Measurements from ENCODE around the gene GRIN2B.

The GRIN2B gene

GRCh38 chr12:13959131-13959723, 22.2 kb downstream of the GRIN2B start:
- in situ Hi-C loops (cut with HindIII; ENCODE audit: low sequenced_read_pairs), result no loop called here

DNA sequence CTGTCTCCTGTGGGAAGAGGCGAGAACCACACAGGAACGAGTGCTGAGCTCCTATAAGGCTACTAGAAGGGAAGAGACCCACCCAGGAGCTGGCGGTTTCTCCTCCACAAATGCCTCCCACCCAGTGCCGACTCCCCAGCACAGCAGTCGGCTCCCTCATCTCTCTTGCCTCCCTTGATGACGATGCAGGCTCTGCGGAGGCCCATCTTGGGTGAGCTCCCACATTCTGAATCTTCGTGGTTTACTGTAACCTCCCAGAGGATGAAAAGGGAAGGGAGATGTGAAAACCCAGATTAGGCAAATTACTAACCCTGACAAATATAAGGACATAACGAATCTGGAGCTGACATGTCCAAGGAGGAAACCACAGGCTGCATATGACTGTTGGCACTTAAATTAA, 23.8 kb downstream of the GRIN2B start:
- in situ Hi-C loops (cut with HindIII; ENCODE audit: low sequenced_read_pairs), result no loop called here

- in situ Hi-C loops (cut with HindIII; ENCODE audit: low sequenced_read_pairs), result no loop called here
These were observed 25.3 kb downstream of the GRIN2B start for GRCh38 chr12:13956060-13956590.

DNA sequence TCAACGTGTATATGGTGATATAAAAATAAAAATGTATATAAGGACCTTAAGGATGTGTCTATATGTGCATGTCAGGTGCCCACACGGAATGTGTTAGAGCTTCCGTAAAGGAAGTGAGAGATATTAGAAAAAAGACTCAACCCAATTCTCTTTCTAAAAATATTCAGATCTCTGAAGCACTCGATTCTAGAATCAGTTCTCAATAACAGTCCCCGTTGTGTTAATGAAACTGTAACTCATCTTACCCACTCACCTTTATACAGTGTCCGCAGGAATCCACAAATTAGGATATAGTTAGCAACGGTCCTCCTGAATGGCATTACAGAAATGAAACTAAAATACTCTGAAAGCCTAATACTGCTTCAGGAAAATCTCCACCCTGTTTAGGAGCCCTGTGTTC, 29.3 kb downstream of the GRIN2B start:
- in situ Hi-C loops (cut with HindIII; ENCODE audit: low sequenced_read_pairs), result no loop called here

GRCh38 chr12:13950502-13950901, 30.9 kb downstream of the GRIN2B start:
- in situ Hi-C loops (cut with HindIII; ENCODE audit: low sequenced_read_pairs), result no loop called here

DNA sequence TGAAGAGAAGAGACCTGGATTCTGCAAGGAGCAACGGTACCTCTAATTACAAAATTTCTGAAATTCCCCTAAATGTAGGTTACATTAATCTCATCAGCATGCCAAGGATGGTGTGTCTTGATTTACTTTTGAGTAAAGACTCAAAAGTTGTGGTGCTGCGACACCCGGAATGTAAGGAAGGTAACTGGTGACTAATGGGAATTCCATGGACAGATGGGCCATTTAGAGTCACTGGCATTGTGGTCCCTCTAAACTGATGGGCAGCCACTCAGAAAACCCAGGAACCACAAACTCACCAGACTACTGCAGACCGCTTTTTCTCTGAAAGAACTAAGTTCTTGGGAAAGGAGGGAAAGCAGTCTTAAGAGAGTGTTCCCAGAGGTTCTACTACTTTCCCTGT, 32.8 kb downstream of the GRIN2B start:
- in situ Hi-C loops (cut with HindIII; ENCODE audit: low sequenced_read_pairs), result no loop called here

- in situ Hi-C loops (cut with HindIII; ENCODE audit: low sequenced_read_pairs), result no loop called here
These were observed 34.0 kb downstream of the GRIN2B start for GRCh38 chr12:13947276-13947946.

- in situ Hi-C loops (cut with HindIII; ENCODE audit: low sequenced_read_pairs), result no loop called here
These were observed 35.8 kb downstream of the GRIN2B start for GRCh38 chr12:13945641-13946040.

DNA sequence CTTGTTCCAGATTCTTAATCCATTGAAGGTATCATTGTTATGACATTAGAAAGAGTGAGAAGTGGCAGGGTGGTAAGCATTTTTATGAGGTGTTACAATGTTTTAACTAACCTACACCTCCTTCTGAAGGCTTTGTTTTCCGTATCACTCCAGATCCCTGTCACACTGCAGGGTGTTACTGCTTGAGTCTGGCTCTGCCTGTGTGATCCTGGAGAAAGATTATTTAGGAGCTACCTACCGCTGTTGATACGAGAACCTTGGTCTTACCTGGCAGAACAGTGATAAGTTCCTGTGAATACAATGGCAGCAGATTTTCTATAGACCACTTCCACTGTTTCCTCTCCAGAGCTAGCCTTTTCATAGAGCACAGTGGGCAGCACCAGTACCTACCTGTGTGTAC, 36.2 kb downstream of the GRIN2B start:
- in situ Hi-C loops (cut with HindIII; ENCODE audit: low sequenced_read_pairs), result no loop called here

DNA sequence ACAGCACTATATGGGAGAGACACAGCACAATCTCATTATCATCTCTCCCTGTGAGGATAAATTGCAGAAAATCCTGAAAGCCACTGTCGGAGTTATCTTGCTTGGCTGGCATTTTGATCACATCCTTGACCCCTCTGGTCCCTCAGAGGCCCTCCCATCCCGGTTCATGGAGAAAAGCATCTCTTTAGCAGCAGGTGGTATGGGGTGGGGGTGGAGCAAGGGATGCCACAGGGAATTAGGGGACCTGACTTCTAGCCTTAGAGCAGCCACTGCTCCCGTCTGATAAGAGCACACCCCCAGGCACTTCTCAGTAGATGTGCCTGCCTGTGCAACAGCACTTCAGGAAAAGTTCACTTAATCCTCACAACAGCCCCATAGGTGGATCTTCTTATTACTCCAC, 38.6 kb downstream of the GRIN2B start:
- in situ Hi-C loops (cut with HindIII; ENCODE audit: low sequenced_read_pairs), result loop anchor here (5.0 kb wide), 1 partner anchor 56 kb away; no protein-coding TSS in a partner anchor

DNA sequence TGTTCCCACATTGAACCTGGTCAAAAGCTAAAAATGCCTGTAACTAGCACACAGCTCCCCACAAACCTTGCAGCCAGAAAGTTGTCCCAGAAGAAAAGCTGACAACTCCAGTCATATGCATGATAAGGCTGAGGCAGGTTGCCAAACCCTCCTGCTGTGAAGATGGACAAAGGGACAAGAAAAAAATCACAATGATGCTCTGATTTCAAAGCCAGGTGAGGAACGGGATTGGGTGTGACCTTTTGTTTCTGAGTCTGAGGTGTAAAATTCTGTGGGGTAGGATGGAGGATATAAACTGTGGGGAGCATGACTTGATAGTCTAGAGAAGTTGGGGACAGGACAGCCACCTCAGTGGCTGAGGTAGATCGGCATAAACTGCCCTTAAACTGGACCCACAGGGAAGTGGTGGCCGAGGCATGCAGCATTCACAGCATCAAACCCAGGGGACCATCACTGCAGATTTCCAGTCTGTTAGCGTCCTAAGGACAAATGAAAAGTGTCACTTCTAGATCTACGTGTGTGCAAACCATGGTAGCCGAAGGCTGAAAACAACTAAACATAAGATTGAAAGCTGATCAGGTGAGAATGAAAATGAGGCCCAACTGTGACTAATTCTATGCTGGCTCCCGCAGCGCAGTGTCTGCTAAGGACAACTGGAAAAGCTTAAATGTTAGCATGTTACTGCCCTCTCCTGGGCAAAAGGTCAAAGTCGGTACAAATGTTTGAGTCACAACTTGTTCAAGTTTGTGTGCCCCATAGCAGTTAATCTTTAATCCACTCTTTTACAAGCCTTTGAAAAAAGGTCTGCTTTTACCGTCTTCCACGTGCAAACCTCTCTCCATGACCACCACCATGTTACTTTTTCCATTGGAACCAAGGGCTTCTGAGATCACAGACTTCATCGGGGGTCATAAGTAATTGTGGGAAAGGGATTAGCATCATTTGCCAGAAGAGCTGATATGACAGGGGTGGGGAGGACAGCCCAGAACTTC, 39.8 kb downstream of the GRIN2B start:
- in situ Hi-C loops (cut with HindIII; ENCODE audit: low sequenced_read_pairs), result loop anchor here (5.0 kb wide), 1 partner anchor 54 kb away; no protein-coding TSS in a partner anchor

DNA sequence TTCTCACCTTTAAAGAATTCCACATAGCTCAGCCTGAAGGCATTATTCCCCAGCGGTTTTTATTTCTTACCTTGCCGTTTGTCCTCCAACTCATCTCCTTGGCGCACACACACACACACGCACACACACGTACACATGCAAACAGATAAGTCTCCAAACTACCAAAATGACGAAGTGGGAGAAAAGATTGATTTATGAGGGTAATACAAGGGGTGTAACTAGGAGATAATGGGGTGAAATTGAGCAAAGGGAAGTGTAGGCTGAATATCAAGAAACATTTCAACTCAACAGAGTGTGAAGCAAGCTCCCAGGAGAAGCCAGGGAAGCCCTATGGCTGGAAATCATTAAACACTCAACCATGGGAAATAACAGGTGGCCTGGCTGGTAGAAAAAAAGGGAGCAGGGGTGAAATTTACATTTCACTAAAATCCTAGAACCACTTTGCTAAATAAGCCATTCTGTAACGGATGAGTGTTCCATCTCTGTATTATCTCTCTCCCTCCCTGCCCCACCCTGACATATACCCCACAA, 41.0 kb downstream of the GRIN2B start:
- in situ Hi-C loops (cut with HindIII; ENCODE audit: low sequenced_read_pairs), result loop anchor here (5.0 kb wide), 1 partner anchor 53 kb away; no protein-coding TSS in a partner anchor

GRCh38 chr12:13937735-13938134, 43.7 kb downstream of the GRIN2B start:
- in situ Hi-C loops (cut with HindIII; ENCODE audit: low sequenced_read_pairs), result no loop called here

DNA sequence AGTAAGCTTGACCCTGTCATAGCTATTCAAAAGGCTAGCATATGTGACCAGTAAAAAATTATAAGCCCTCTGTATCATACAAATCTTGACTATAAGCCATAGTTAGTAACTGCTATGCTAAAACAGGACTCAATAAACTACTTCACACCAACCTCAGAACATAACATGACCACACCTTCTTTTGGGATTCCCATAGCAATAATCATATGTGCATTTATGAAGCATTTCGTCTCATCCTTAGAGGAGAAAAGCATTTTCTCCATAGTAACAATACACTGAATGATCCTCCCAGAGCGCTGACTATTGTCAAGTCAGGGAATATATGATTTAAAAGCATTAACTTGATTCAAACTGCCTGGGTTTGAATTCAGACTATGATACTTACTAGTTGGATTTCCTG, 46.2 kb downstream of the GRIN2B start:
- in situ Hi-C loops (cut with HindIII; ENCODE audit: low sequenced_read_pairs), result no loop called here
